C4-2B (cell line): Measurements from ENCODE around the gene THSD7B.

Source experiments
- CTCF ChIP-seq: fragments of 450-650 bp; conservative IDR thresholded peaks from 2 replicates; pipeline ENCODE4 v1.5.1; 2017; ENCODE audit warnings: mild to moderate bottlenecking
- ZFX ChIP-seq: fragments of 450-650 bp; IDR thresholded peaks from 2 replicates; pipeline ENCODE4 v1.6.1; 2017

- TF ChIP-seq CTCF (no peak), ZFX (no peak)
Observed at GRCh38 chr2:137138263-137138662, 372.9 kb downstream of the THSD7B start.
